ENCODE data around the gene ERG.

ERG gene

DNA sequence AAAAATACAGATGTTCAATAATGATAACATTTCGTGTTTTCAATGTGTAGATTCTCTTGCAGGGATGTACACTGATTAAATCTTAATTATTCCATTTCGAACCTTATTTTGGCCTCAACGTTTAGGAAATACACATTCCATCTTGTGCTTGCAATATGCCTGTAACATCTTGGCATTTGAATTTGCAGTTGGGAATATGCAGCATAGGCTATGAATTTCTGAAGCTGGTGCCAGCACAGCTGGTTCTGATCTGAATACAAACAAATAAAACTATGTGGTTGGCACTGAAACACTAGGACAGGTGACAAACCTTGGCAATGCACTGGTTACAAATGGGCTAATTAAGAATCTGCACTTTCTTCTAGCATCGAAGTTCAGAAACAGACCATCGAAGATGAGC lies 108.4 kb downstream of the ERG start:
- TF ChIP-seq, protein P1, sequence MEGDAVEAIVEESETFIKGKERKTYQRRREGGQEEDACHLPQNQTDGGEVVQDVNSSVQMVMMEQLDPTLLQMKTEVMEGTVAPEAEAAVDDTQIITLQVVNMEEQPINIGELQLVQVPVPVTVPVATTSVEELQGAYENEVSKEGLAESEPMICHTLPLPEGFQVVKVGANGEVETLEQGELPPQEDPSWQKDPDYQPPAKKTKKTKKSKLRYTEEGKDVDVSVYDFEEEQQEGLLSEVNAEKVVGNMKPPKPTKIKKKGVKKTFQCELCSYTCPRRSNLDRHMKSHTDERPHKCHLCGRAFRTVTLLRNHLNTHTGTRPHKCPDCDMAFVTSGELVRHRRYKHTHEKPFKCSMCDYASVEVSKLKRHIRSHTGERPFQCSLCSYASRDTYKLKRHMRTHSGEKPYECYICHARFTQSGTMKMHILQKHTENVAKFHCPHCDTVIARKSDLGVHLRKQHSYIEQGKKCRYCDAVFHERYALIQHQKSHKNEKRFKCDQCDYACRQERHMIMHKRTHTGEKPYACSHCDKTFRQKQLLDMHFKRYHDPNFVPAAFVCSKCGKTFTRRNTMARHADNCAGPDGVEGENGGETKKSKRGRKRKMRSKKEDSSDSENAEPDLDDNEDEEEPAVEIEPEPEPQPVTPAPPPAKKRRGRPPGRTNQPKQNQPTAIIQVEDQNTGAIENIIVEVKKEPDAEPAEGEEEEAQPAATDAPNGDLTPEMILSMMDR (IDR thresholded peaks at IDR 0.05; ENCODE audit: insufficient read depth, missing control alignments) = no peak
- no peak for DNase-seq (ENCODE audit: insufficient read length, low spot score)
- FAIRE-seq = no peak

DNA sequence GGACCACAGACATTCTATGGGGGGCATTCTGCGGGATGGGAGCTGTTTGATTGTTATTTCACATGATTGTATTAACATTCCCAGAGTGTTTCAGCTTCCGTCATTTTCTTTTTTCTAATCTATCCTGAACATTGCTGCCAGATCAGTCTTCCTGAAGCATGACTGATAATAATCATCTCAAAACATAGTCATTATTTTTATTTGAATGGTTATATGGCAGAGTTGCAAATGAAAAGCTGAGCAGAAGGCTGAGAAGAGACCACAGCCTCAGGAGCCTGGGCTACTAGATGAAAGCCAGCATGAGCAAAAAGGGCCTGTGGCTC lies 109.0 kb downstream of the ERG start:
- FAIRE-seq (no peak), DNase-seq (ENCODE audit: insufficient read length, low spot score) (no peak)
- TF ChIP-seq, protein P1 (IDR thresholded peaks at IDR 0.05; ENCODE audit: insufficient read depth, missing control alignments) = no peak

DNA sequence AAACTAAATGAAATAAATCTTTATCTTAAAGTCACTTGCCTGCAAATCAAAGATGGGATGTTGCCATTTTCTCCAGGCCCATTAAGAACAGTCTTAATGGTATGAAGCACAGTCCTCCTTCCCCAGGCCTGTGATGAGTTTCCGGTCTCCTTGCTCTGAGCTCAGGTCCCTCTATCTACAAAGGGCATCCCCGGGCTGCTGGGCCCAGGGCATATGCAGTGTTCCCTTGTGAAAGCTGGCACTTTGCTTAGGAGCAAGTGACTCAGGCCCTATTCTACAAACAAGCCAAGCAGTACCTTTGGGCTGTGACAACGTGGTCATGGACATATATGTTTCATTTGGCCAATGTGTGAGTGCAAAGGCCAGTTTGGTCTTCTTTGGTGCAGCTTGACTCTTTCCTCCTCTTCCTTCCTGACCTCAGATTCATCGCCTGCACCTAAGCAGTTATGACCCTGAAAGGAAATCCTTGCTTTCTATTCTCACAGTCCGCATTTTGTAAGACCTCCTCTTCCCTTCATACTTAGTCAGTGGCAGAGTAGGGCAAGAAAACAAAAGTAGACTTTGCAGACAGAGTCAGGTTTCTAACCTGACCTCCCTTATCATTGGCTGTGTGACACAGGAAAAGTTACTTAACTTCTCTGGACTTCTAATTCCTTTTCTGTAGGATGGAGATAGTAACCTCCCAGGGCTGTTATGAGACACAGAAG lies 109.5 kb downstream of the ERG start:
- DNase-seq (ENCODE audit: insufficient read length, low spot score) = no peak
- FAIRE-seq = no peak
- TF ChIP-seq, protein P1 (IDR thresholded peaks at IDR 0.05; ENCODE audit: insufficient read depth, missing control alignments) = no peak

DNA sequence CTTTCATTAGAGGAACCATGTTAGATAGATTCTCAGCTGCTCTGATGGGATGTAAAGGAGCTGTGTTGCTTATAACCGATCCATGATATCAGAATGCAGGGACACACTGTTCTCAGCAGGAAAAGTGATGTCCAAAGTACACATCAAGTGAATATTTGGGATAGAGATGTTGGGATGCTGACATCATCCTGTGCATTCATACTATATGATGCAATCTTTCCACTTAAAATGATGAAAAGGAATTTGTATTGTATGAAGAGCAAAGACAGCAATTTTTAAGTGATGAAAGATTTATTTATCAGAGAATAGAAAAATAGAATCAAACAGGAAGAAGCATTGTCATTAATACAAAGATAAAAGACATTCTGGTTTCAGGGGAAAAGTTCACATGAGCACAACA lies 110.1 kb downstream of the ERG start:
- DNase-seq (ENCODE audit: insufficient read length, low spot score) = no peak
- TF ChIP-seq, protein P1 (IDR thresholded peaks at IDR 0.05; ENCODE audit: insufficient read depth, missing control alignments) = no peak
- FAIRE-seq = no peak

DNA sequence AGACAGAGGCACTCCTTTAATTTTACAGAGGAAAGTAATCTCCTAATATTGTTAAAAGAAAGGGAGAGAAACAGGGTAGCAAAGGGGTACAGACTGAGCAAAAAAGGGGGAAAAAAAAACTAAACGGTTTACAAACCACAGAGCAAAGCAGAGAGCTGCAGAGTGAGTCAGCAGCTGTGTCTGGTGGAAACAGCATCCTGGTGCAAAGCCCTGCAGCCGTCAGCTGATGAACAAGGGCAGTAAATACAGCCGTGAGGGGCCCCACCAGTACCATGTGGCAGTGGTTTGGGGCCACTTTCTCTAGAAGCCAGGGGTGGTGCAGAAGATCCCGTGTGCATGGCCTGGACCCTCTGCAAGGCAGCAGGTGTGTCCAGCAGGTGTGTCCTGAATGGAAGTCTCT lies 111.3 kb downstream of the ERG start:
- DNase-seq (ENCODE audit: insufficient read length, low spot score) = no peak
- FAIRE-seq = no peak
- TF ChIP-seq, protein P1 (IDR thresholded peaks at IDR 0.05; ENCODE audit: insufficient read depth, missing control alignments) = no peak

DNA sequence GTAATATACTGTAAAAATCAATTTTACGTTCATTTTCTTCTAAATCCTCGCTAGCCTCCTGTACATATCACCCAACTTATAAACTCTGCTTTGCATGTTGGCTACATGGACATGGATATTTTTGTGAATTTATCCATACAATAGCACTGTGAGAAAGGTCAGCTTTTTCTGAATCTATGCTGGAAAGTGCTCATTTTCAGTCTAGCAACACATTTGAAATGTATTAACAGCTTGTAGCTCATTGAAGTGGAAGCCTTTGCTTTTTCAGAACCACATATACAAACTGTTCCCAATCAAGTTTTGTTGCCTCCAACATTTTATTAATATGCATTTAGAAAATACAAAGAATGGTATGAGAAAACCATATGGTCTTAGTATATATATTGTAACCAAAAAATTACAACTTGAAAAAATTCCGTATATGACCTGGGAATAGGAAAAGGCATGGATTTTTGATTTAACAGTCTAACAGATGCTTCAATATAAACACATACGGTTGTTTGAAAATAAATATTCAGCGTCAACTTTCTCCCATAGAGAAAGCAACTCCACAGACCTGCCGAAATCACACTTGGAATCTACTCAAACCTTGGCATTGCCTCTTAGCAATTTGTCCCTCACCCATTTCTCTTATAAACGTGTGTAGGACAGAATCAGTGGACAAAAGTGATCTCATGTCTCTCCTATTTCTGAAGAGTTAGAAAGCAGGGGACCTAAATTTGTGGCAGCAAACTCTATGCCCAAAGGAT lies 112.7 kb downstream of the ERG start:
- TF ChIP-seq, protein P1 (IDR thresholded peaks at IDR 0.05; ENCODE audit: insufficient read depth, missing control alignments) = no peak
- DNase-seq (ENCODE audit: insufficient read length, low spot score) (no peak), FAIRE-seq (no peak)

Measured in D721Med (cell line).